Keratinocyte (primary cell): Measurements from ENCODE around the gene NDUFV1.

Experiments
- CTCF ChIP-seq, 3 experiments: IDR thresholded peaks in 1 of 3; conservative IDR thresholded peaks in 1 of 3; optimal IDR thresholded peaks in 1 of 3; 2 replicates in 2 of 3; 3 replicates in 1 of 3; pipeline versions ENCODE3 to v1.5.1; 2011; ENCODE audit warnings: low read length in 3 of 3, mild to moderate bottlenecking in 3 of 3, moderate library complexity in 2 of 3, control low read depth in 1 of 3, inconsistent platforms in 1 of 3; ENCODE audit not compliant: insufficient read depth in 2 of 3; ENCODE audit errors: extremely low read depth in 1 of 3
- EZH2 ChIP-seq: IDR thresholded peaks from one replicate; pipeline ENCODE4 v1.6.1; 2012; ENCODE audit warnings: inconsistent platforms, mild to moderate bottlenecking, low read length, moderate library complexity

DNA sequence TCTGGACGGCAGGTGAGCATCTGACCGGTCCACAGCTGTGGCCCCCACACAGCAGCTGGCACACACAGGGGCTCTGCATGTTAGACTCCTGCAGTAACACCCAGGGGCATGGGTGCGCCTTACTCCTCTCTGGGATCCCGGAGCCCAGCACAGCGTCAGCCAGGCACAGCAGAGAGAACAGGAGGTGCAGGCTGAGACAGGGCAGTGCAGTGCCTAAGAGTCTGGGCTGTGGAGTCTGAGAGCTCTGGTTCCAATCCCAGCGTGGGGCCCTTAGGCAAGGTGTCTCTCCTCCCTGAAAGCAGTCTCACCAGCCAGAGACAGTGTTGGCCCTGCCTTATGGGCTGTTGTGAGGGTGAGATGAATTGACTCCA lies 20.7 kb downstream of the NDUFV1 start:
- TF ChIP-seq CTCF (optimal IDR thresholded peaks at IDR 0.05 in 1 of 3, IDR thresholded peaks at IDR 0.05 in 1 of 3, conservative IDR thresholded peaks at IDR 0.05 in 1 of 3; ENCODE audit: extremely low read depth in 1 of 3, insufficient read depth in 2 of 3, low read length in 3 of 3) = no peak
- TF ChIP-seq EZH2 = no peak
